SU-DHL-6 (cell line): ENCODE data around the gene ITGAV.

ENCODE experiments used
- H2AFZ ChIP-seq: fragments of 200-600 bp; sonication (generic); 2 replicates; pipeline ENCODE4 v1.6.1; 2014; ENCODE audit warnings: low read depth, mild to moderate bottlenecking, moderate library complexity, mixed read lengths, antibody characterized with exemption, low read length; ENCODE audit not compliant: severe bottlenecking
- H3F3A ChIP-seq: fragments of 200-600 bp; shearing (Covaris generic); 2 replicates; pipeline ENCODE4 v1.6.0; 2016; ENCODE audit warnings: antibody characterized with exemption, mild to moderate bottlenecking; ENCODE audit not compliant: insufficient read depth
- H3K27ac ChIP-seq: fragments of 200-600 bp; sonication (generic); 2 replicates; pipeline ENCODE4 v1.5.1; 2016; ENCODE audit warnings: low read depth, mild to moderate bottlenecking, low read length, moderate library complexity, mixed read lengths
- H3K27me3 ChIP-seq: fragments of 200-600 bp; sonication (generic), shearing (Covaris generic); 2 replicates; pipeline ENCODE4 v1.6.0; 2014; ENCODE audit warnings: mild to moderate bottlenecking, low read length
- H3K36me3 ChIP-seq: fragments of 200-600 bp; sonication (generic); 2 replicates; pipeline ENCODE4 v1.6.1; 2014; ENCODE audit warnings: mild to moderate bottlenecking, low read length, mixed read lengths
- H3K4me2 ChIP-seq: fragments of 300-600, 200-600 bp; shearing (Covaris generic), sonication (generic); 2 replicates; pipeline ENCODE4 v1.6.0; 2014; ENCODE audit warnings: low read length, low read depth, mild to moderate bottlenecking; ENCODE audit not compliant: poor library complexity, severe bottlenecking
- H3K4me3 ChIP-seq: fragments of 200-600 bp; sonication (generic); 2 replicates; pipeline ENCODE4 v1.5.1; 2014; ENCODE audit warnings: antibody characterized with exemption, low read length, mild to moderate bottlenecking, mixed read lengths; ENCODE audit not compliant: insufficient read depth, poor library complexity, severe bottlenecking
- H3K79me2 ChIP-seq: fragments of 200-600 bp; sonication (generic); 2 replicates; pipeline ENCODE4 v1.6.1; 2014; ENCODE audit warnings: mild to moderate bottlenecking, low read length, moderate library complexity; ENCODE audit not compliant: insufficient read depth
- H3K9ac ChIP-seq: fragments of 200-600 bp; sonication (generic); 2 replicates; pipeline ENCODE4 v1.7.0; 2014; ENCODE audit warnings: mild to moderate bottlenecking, low read length
- H3K9me2 ChIP-seq: fragments of 200-600 bp; sonication (generic); replicated peaks from 2 replicates; pipeline ENCODE4 v1.6.1; 2014; ENCODE audit warnings: low read length; ENCODE audit not compliant: insufficient read depth
- H3K9me3 ChIP-seq: fragments of 200-600 bp; sonication (generic); 2 replicates; pipeline ENCODE4 v1.6.1; 2014; ENCODE audit warnings: low read length, mixed read lengths; ENCODE audit not compliant: insufficient read depth
- H4K20me1 ChIP-seq: fragments of 200-600 bp; sonication (generic); 2 replicates; pipeline ENCODE4 v1.6.1; 2014; ENCODE audit warnings: low read depth, mild to moderate bottlenecking, antibody characterized with exemption, low read length, moderate library complexity, mixed read lengths
- EZH2phosphoT487 ChIP-seq: fragments of 200-600 bp; sonication (generic), shearing (Covaris generic); conservative IDR thresholded peaks from 2 replicates; pipeline ENCODE4 v1.6.1; 2018; ENCODE audit warnings: mild to moderate bottlenecking, antibody characterized with exemption, low read length, moderate library complexity, mixed read lengths
- TF ChIP-seq, protein P1 (sequence below): fragments of 200-600 bp; sonication (generic); IDR thresholded peaks from one replicate; pipeline ENCODE4 v1.5.1; 2017; ENCODE audit warnings: antibody characterized with exemption, mild to moderate bottlenecking, low read length, moderate library complexity; ENCODE audit not compliant: insufficient read depth, poor library complexity, severe bottlenecking

ITGAV gene

DNA sequence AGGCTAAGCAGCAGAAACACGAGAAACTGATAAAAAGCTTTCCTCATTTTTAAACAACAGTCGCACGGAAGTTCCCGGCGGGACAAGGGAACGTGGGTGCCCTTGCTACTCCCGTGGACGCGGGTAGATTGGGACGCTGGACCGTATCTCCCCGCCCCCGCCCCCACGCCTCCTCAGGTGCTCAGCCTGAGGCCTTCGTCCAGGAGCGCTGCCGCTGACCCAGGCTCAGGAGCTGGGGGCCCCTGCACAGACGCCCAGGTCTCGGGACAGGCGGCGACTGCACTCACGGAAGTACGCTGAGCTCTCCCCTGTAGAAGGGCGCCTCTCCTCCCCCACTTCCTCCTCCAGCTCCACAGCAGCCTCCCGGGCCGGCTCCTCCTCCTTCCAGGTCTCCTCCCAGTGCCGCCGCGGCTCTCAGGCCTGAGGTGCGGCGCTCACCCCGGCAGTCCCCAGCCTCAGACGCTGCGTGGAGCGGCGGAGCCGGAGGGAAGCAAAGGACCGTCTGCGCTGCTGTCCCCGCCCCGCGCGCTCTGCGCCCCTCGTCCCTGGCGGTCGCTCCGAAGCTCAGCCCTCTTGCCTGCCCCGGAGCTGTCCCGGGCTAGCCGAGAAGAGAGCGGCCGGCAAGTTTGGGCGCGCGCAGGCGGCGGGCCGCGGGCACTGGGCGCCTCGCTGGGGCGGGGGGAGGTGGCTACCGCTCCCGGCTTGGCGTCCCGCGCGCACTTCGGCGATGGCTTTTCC is at the start of gene ITGAV:
Gene ITGAV, plus strand, starts transcription at position 445 of the 738 bp plus-strand sequence. Its CDS starts 283 bp downstream, at position 728.
- peak within 1 kb of the TSS; percentile 69 for H3K9ac ChIP-seq
- H3K9me3 ChIP-seq = no peaks in the 10 kb centered on the region
- no peak within 1 kb of the TSS for H3K27ac ChIP-seq
- H4K20me1 ChIP-seq = no peaks in the 10 kb centered on the region
- peaks cover 10% of the 10 kb centered on the region for H3F3A ChIP-seq
- no peaks in the 10 kb centered on the region for H3K27me3 ChIP-seq
- peak within 1 kb of the TSS; percentile 75 for H3K4me2 ChIP-seq
- H3K36me3 ChIP-seq = no peaks in the 10 kb centered on the region
- TF ChIP-seq, protein P1, sequence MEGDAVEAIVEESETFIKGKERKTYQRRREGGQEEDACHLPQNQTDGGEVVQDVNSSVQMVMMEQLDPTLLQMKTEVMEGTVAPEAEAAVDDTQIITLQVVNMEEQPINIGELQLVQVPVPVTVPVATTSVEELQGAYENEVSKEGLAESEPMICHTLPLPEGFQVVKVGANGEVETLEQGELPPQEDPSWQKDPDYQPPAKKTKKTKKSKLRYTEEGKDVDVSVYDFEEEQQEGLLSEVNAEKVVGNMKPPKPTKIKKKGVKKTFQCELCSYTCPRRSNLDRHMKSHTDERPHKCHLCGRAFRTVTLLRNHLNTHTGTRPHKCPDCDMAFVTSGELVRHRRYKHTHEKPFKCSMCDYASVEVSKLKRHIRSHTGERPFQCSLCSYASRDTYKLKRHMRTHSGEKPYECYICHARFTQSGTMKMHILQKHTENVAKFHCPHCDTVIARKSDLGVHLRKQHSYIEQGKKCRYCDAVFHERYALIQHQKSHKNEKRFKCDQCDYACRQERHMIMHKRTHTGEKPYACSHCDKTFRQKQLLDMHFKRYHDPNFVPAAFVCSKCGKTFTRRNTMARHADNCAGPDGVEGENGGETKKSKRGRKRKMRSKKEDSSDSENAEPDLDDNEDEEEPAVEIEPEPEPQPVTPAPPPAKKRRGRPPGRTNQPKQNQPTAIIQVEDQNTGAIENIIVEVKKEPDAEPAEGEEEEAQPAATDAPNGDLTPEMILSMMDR = no peak
- no peak for TF ChIP-seq EZH2phosphoT487
- peak within 1 kb of the TSS; percentile 99 for H2AFZ ChIP-seq
- no peaks in the 10 kb centered on the region for H3K9me2 ChIP-seq
- peak within 1 kb of the TSS; percentile 65 for H3K4me3 ChIP-seq
- H3K79me2 ChIP-seq = no peaks in the 10 kb centered on the region

DNA sequence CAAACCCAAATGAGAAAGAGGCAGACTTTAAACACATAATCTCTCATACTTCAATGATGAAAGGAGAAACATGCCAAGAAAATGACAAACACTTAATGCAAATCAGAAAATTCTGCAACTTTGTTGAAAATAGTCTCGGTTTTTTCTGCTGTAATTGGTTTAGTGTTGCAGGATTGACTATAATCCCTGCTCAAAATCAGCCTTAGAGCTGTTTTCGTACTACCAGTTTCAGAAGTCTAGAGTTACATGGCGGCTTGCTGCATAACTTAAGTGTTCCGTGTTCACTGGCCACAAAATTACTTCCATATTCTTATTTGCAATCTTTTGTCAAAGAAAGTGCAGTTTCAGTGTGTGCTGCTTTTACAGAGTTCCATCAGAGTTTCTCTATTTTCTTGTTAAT is 48.9 kb upstream of the ITGAV start:
- no peaks in the 10 kb centered on the region for H4K20me1 ChIP-seq
- no peak overlapping the region for H3K4me3 ChIP-seq
- H3K4me2 ChIP-seq = no peak overlapping the region
- no peaks in the 10 kb centered on the region for H3F3A ChIP-seq
- H3K9me2 ChIP-seq = no peaks in the 10 kb centered on the region
- no peaks in the 10 kb centered on the region for H3K79me2 ChIP-seq
- H3K9me3 ChIP-seq = no peaks in the 10 kb centered on the region
- H3K36me3 ChIP-seq = no peaks in the 10 kb centered on the region
- no peak overlapping the region for H3K9ac ChIP-seq
- TF ChIP-seq, protein P1 = no peak
- TF ChIP-seq EZH2phosphoT487 = no peak
- H3K27ac ChIP-seq = no peak overlapping the region
- H2AFZ ChIP-seq = no peak overlapping the region
- H3K27me3 ChIP-seq = no peaks in the 10 kb centered on the region

DNA sequence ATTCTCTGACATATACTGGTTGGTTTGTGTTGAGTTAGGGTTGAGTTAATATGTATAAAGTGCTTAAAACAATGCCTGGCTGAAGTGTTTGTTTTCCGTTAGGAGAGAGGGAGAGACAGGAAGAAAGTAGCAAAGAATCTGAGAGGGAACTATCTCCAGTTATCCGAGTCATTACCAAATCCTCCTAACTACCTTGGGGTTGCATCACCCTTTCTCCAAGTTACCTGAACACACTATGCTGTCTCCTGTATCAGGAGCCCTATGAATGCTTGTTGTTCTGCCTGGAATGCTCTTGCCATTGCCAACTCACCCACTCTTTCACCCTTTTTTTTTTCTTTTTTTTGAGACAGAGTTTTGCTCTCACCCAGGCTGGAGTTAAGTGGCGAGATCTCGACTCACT is 47.9 kb upstream of the ITGAV start:
- no peaks in the 10 kb centered on the region for H3K27me3 ChIP-seq
- H3K9me3 ChIP-seq = no peaks in the 10 kb centered on the region
- TF ChIP-seq, protein P1 = no peak
- TF ChIP-seq EZH2phosphoT487 = no peak
- H3K79me2 ChIP-seq = no peaks in the 10 kb centered on the region
- H3K9me2 ChIP-seq = no peaks in the 10 kb centered on the region
- no peak overlapping the region for H3K4me2 ChIP-seq
- H2AFZ ChIP-seq = no peak overlapping the region
- no peak overlapping the region for H3K9ac ChIP-seq
- H3K36me3 ChIP-seq = no peaks in the 10 kb centered on the region
- no peak overlapping the region for H3K27ac ChIP-seq
- H4K20me1 ChIP-seq = no peaks in the 10 kb centered on the region
- no peak overlapping the region for H3K4me3 ChIP-seq
- no peaks in the 10 kb centered on the region for H3F3A ChIP-seq
